ENCODE data around the gene MCC.

DNA sequence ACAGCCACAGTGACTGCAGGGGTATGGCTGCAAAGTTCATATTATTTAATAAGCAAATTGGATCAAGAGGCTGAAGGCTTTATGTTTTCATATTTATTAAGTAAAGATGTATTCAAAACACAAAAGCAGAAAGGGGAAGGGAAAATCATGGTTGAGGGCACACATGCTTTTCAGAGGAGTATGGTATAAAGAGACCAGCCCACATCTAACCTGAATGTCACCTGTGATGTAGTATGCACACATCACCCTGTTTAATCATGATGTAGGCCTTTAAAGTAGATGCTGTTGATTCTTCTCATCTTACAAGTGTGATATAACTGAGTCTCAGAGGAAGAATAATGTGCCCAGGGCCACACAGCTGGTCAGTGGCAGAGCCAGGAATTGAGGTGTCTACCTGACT lies 299.8 kb downstream of the MCC start:
- TF ChIP-seq POLR2A (IDR thresholded peaks at IDR 0.05; ENCODE audit: low read depth, low read length) (no peak), POLR2AphosphoS5 (IDR thresholded peaks at IDR 0.05; ENCODE audit: low read depth, low read length) (no peak), TAF1 (IDR thresholded peaks at IDR 0.05; ENCODE audit: low read depth, low read length) (no peak), SPI1 (IDR thresholded peaks at IDR 0.05; ENCODE audit: low read depth, low read length) (no peak), POU2F2 (IDR thresholded peaks at IDR 0.05; ENCODE audit: low read depth, low read length) (no peak), PAX5 (IDR thresholded peaks at IDR 0.05; ENCODE audit: insufficient read depth, low read length, severe bottlenecking) (no peak)

Measured in GM12891 (cell line).